Anterior cingulate cortex (tissue), 58 donors: ENCODE data around the gene TCF4.

Experiments
- DNase-seq, 58 donors: peaks; one replicate each; lab custom pipeline; 2025; lab: John Stamatoyannopoulos, UW

Gene TCF4

DNA sequence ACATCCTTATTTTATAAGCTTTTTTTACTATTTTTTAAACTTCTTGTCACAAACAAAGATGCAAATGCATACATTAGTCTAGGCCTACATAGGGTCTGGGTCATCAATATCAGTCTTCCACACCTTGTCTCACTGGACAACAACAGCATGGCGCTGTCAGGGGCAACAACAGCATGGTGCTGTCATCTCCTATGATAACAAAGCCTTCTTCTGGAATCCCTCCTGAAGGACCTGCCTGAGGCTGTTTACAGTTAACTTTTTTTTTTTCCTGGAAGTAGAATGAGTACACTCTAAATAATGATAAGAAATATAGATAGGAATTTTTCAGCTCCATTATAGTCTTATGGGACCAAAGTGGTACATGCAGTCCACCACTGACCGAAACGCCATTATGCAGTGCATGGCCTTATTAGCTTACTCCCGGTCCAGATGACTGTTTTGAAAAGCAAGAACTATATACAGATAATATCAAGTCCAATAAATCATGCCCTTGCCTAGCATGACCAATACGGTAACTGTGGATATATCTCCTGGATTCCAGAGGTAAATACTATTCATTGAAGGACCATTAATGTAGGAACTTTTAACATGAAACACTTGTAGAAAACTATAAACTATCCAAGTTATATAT, 38.4 kb downstream of the TCF4 start:
- no peak for DNase-seq

DNA sequence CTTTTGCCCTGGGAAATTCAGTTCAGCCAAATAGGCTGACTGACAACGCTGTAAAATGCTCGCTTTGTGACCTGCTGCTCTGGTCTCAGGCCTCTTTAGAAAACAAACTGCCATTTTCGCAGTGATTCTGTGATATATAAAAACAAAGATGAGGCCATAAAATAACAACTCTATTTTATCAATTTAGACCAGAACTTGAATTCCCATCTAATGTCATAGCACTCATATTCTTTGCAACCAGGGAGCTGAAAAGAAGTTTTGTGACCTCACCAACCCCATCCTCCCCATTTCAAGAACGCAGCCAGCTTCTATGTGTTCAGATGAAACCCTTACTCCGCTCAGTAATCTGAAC, 40.3 kb downstream of the TCF4 start:
- peak in 3 of 58 donors; percentile 2 to 26 (median 13) for DNase-seq

GRCh38 chr18:55546851-55547704, 40.9 kb downstream of the TCF4 start:
- DNase-seq = peak in 22 of 58 donors; percentile 4 to 49 (median 18)

DNA sequence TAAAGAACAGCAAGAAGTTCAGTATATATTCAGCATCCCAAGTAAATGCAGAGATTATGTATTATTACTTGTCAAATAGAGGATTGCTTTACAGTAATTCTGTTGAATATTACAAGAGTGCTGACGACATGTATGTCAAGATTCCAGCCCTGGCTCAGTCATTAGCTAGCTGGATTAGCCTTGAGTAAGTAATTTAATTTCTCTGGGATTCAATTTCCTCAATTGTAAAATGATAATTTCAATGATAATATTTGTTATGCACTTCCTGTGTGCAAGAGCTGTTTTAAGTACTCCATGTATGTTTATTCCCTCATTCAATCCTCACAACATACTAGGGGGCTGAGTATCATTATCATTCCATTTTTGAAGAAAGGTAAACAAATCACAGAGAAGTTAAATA, 44.0 kb downstream of the TCF4 start:
- no peak for DNase-seq

- no peak for DNase-seq
Measured at GRCh38 chr18:55543130-55543704, 44.8 kb downstream of the TCF4 start.

DNA sequence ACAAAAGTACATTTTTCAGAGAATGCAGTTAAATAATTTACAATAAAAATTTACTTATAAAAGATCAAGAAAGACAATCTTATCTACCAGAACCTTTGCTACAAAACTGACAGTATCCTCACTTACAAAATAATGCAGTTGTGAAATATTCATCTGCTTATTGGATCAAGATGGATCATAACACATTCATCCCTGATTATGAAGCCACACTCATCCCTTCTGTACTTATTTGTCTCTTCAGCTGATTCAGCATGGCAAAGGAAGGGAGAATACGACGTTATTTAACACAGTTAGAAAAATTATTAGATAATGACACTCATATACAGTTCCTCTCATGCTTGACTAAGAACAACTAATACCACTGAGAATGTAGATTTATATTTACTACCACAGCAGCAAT, 46.4 kb downstream of the TCF4 start:
- no peak for DNase-seq

- no peak for DNase-seq
Measured at GRCh38 chr18:55539240-55539639, 48.8 kb downstream of the TCF4 start.

DNA sequence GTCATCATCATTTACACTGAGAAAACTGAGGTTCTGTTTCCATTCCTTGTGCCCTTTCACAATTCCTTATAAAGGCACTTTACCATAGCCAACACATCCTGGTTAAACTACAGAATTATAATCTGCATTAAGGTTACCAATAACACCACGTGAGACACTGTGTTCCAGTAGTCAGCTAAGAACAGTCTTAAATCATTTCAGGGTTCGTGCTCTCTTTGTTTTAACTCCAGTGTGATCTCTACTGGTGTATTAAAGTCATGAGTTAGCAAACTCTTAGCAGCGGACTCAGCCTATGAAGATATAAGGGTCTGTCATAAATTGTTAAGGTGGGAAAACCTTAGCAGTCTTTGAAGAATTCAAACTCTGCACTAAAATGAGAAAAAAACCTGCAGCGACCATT, 53.0 kb downstream of the TCF4 start:
- DNase-seq = no peak

GRCh38 chr18:55534547-55534946, 53.4 kb downstream of the TCF4 start:
- DNase-seq = no peak

GRCh38 chr18:55530166-55530565, 57.8 kb downstream of the TCF4 start:
- DNase-seq = no peak

DNA sequence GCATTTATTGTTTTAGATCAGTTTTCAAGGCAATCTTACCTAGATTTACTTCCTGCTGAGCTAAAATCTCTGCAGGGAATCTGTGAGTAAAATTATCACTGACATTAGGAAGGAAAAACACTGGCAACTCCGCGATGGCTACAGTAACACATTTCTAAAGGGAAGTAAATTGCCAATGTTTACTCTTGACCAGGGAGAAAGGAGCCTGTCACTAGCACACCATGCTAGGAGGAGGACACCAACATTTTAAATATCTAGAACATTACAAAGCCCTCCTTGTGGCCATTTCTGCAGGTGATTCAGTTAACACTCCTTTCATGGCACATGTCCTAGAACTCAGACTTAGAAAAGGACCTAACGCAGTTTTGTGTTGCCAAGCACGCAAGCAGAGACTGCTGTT, 58.4 kb downstream of the TCF4 start:
- no peak for DNase-seq

GRCh38 chr18:55525845-55526244, 62.1 kb downstream of the TCF4 start:
- no peak for DNase-seq

- no peak for DNase-seq
Measured at GRCh38 chr18:55524353-55525073, 63.5 kb downstream of the TCF4 start.

DNA sequence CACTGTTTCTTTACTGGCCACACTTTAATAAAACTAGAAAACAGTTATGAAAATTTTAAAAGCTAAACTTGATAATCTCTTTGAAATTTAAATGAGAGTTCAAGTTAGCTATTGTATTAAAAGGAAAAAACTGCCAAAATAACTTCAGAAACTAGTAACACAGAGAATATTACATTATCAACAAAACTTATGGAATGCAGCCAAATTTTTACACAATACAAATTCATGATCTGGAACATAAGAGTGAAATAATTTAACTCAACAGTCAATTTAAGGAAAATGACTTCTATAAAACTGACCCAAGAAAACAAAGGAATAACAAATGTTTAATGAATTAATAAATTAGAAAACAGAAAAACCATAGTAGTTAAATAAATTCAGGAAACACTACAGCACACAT, 65.0 kb downstream of the TCF4 start:
- no peak for DNase-seq

- peak in 16 of 58 donors; percentile 1 to 34 (median 16) for DNase-seq
Measured at GRCh38 chr18:55522011-55522410, 66.0 kb downstream of the TCF4 start.

GRCh38 chr18:55517055-55517454, 70.9 kb downstream of the TCF4 start:
- no peak for DNase-seq

DNA sequence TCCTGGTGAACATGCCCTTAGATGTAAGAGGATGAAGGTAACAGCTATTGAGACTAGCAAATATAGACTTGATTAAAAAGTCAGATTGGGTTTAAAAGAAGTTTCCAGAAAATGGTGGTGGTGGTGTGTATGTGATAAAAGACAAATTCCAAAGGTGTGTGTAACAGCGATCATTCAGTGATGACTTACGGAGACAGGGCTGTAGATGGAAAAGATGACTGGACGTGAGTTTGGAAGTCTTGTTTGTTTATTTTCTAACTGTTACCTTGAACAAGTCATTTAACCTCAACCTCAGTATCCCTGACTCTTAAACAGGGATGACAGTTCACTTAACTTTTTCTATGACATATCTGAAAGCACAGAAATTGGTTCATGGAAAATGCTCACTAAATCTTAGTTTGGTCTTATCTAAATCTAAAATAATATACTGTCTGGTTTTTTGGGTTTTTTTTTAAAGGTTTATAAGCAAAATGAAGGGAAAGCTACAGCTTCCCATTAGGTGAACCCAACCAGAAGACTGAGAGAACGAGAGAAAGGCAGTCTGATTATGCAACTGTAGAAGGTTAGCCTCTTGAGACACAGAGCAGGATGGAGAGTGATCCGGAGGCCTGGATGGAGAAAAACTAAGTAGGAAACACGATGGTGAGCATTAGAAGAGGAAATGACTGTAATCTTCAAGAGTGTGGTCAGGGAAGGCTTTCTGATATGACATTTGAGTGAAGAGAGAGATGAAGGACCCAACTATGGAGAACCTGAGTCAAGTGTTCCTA, 71.9 kb downstream of the TCF4 start:
- no peak for DNase-seq

DNA sequence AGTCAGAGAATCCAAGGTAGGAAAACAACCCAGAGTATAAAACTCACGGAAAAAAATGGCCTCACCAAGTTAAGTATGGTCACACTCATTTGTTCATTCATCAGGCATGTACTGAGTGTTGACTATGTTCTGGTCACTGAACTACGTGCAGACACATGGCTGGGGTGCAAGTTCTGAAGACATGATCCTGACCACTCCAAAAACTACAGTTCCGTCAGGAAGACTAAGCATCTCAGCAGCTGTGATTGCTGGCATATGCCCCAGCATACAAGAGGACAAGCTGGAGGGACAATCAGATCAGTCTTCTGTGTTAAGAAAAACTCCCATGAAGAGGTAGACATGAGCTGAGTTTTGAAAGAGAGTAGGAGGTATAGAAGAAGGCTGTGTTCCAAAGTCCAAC, 72.8 kb downstream of the TCF4 start:
- DNase-seq = no peak

GRCh38 chr18:55513161-55513560, 74.8 kb downstream of the TCF4 start:
- no peak for DNase-seq

- no peak for DNase-seq
Measured at GRCh38 chr18:55511277-55511676, 76.7 kb downstream of the TCF4 start.
